Measurements from ENCODE around the gene SLC7A6.
A peak's percentile ranks its signal among the peaks of the same experiment; 100 is the strongest.

SLC7A6 gene

DNA sequence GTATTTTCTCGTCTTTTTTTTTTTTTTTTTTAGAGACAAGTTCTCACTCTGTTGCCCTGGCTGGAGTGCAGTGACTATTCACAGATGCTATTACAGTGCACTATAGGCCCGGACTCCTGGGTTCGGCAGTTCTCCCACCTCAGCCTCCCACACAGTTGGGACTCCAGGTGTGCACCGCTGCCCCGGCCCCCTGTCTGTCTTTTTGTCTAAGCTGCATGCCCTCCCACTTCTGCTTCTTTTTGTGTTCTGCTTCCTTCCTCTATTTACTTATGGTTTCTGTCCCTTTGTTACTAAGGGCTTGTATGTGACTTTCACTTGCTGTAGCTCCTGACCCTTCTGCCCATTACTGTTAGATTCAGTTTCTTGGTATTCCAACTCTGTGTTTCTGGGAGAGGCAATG is 20.5 kb downstream of the SLC7A6 start:
- H3K27me3 ChIP-seq (ENCODE audit: insufficient read depth, low read length): no peaks in the 10 kb centered on the region
- H4K20me1 ChIP-seq (ENCODE audit: insufficient read depth, low read length): no peaks in the 10 kb centered on the region
- H3K9me3 ChIP-seq (ENCODE audit: low read length): no peaks in the 10 kb centered on the region
- H3K27ac ChIP-seq (ENCODE audit: low read depth, low read length, poor library complexity, severe bottlenecking): peak overlapping the region; percentile 98
- H3K4me1 ChIP-seq (ENCODE audit: insufficient read depth, low read length, severe bottlenecking): peaks cover 91% of the 10 kb centered on the region
- no peaks in the 10 kb centered on the region for H3K9me2 ChIP-seq (ENCODE audit: low read depth, low read length)
- peaks cover 16% of the 10 kb centered on the region; the same call in 1 of the 2 replicates for H3F3A ChIP-seq (ENCODE audit: insufficient read depth, low read length)
- TF ChIP-seq, protein P1, sequence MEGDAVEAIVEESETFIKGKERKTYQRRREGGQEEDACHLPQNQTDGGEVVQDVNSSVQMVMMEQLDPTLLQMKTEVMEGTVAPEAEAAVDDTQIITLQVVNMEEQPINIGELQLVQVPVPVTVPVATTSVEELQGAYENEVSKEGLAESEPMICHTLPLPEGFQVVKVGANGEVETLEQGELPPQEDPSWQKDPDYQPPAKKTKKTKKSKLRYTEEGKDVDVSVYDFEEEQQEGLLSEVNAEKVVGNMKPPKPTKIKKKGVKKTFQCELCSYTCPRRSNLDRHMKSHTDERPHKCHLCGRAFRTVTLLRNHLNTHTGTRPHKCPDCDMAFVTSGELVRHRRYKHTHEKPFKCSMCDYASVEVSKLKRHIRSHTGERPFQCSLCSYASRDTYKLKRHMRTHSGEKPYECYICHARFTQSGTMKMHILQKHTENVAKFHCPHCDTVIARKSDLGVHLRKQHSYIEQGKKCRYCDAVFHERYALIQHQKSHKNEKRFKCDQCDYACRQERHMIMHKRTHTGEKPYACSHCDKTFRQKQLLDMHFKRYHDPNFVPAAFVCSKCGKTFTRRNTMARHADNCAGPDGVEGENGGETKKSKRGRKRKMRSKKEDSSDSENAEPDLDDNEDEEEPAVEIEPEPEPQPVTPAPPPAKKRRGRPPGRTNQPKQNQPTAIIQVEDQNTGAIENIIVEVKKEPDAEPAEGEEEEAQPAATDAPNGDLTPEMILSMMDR (IDR thresholded peaks at IDR 0.05; ENCODE audit: low read length): no peak
- no peak for TF ChIP-seq EZH2 (IDR thresholded peaks at IDR 0.05; ENCODE audit: borderline replicate concordance, low read length)
- no peak overlapping the region for H3K4me3 ChIP-seq (ENCODE audit: low read depth, low read length, poor library complexity, severe bottlenecking)
- H2AFZ ChIP-seq (ENCODE audit: low read length): no peak overlapping the region
- H3K4me2 ChIP-seq (ENCODE audit: low read length): peak overlapping the region; percentile 61
- H3K79me2 ChIP-seq (ENCODE audit: insufficient read depth, low read length): peaks cover 5% of the 10 kb centered on the region; the same call in 1 of the 2 replicates
- H3K36me3 ChIP-seq (ENCODE audit: insufficient read depth, low read length): peaks cover 51% of the 10 kb centered on the region
- no peak overlapping the region; the same call in 1 of the 2 replicates for H3K9ac ChIP-seq (ENCODE audit: low read length)

DNA sequence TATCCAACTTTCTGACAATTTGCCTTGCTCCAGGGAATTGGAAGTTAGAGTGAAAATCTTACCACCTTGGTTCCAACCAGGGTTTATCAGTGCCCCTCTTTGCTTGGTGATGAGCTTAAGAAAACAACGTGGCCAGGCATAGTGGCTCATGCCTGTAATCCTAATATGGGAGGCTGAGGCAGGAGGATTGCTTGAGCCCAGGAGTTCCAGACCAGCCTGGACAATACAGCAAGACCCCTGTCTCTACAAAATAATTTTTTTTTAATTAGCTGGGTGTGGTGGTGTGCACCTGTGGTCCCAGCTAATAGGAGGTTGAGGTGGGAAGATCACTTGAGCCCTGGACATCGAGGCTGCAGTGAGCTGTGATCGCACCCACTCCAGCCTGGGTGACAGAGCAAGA is 21.4 kb downstream of the SLC7A6 start:
- Histone ChIP-seq H3K9me3 (ENCODE audit: low read length) (no peaks in the 10 kb centered on the region), H2AFZ (ENCODE audit: low read length) (no peak overlapping the region), H3F3A (ENCODE audit: insufficient read depth, low read length) (peaks cover 16% of the 10 kb centered on the region; the same call in 1 of the 2 replicates), H3K36me3 (ENCODE audit: insufficient read depth, low read length) (peaks cover 58% of the 10 kb centered on the region), H3K9me2 (ENCODE audit: low read depth, low read length) (no peaks in the 10 kb centered on the region), H3K4me3 (ENCODE audit: low read depth, low read length, poor library complexity, severe bottlenecking) (no peak overlapping the region), H3K27ac (ENCODE audit: low read depth, low read length, poor library complexity, severe bottlenecking) (peak overlapping the region; percentile 98), H3K9ac (ENCODE audit: low read length) (no peak overlapping the region; the same call in 1 of the 2 replicates), H3K4me1 (ENCODE audit: insufficient read depth, low read length, severe bottlenecking) (peaks cover 85% of the 10 kb centered on the region), H4K20me1 (ENCODE audit: insufficient read depth, low read length) (no peaks in the 10 kb centered on the region), H3K4me2 (ENCODE audit: low read length) (peak overlapping the region; percentile 35; the same call in 1 of the 2 replicates), H3K79me2 (ENCODE audit: insufficient read depth, low read length) (peaks cover 5% of the 10 kb centered on the region; the same call in 1 of the 2 replicates), H3K27me3 (ENCODE audit: insufficient read depth, low read length) (no peaks in the 10 kb centered on the region)
- TF ChIP-seq, protein P1 (IDR thresholded peaks at IDR 0.05; ENCODE audit: low read length): no peak
- TF ChIP-seq EZH2 (IDR thresholded peaks at IDR 0.05; ENCODE audit: borderline replicate concordance, low read length): no peak

DNA sequence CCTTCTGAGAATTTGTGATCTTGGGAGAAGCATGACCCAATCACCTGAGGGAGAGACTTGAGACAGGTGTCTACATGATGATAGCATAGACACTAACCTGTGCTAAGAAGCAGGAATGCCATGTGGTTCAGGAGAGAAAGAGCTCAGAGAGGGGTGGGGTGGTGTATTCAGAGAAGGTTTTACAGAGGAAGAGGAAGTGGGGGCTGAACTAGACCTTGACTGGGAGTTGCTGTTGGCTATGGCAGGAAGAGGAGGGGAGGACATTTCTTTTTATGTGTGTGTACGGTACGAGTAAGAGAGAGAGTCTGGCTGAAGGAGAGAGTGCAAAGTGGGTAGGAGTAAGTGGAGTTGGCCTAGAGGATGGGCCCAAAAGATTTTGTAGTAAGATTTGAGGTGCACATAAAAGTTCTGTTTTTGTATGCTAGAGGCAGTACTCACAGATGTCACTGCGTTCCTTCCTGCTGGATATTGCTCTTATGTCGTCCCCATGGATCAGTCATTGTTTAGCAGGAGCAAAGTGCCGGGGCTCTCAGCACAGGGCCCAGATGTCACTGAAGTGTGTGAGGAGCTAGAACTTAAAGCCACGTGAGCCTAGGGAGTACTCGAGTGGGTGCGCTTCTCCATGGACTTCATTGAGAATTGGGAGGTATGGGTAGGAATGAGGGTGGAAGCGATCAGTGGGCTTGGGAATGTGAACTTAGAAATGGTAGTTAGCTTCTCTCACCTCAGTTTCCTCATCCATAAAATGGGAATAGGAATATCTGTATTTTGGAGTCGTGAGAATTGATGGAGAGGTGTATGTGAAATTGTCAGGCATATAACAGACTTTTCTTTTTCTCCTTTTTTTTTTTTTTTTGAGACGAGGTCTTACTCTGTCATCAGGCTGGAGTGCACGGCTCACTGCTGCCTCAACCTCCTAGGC is 22.1 kb downstream of the SLC7A6 start:
- Histone ChIP-seq H3K9ac (ENCODE audit: low read length) (no peak overlapping the region; the same call in 1 of the 2 replicates), H3K9me3 (ENCODE audit: low read length) (no peaks in the 10 kb centered on the region), H3K4me3 (ENCODE audit: low read depth, low read length, poor library complexity, severe bottlenecking) (no peak overlapping the region), H2AFZ (ENCODE audit: low read length) (no peak overlapping the region), H3K27ac (ENCODE audit: low read depth, low read length, poor library complexity, severe bottlenecking) (peak overlapping the region; percentile 98), H3K79me2 (ENCODE audit: insufficient read depth, low read length) (peaks cover 5% of the 10 kb centered on the region; the same call in 1 of the 2 replicates), H3K27me3 (ENCODE audit: insufficient read depth, low read length) (no peaks in the 10 kb centered on the region), H3F3A (ENCODE audit: insufficient read depth, low read length) (peaks cover 16% of the 10 kb centered on the region; the same call in 1 of the 2 replicates), H3K4me1 (ENCODE audit: insufficient read depth, low read length, severe bottlenecking) (peaks cover 77% of the 10 kb centered on the region), H4K20me1 (ENCODE audit: insufficient read depth, low read length) (no peaks in the 10 kb centered on the region), H3K36me3 (ENCODE audit: insufficient read depth, low read length) (peaks cover 60% of the 10 kb centered on the region), H3K4me2 (ENCODE audit: low read length) (peak overlapping the region; percentile 14; the same call in 1 of the 2 replicates), H3K9me2 (ENCODE audit: low read depth, low read length) (no peaks in the 10 kb centered on the region)
- TF ChIP-seq, protein P1 (IDR thresholded peaks at IDR 0.05; ENCODE audit: low read length): no peak
- TF ChIP-seq EZH2 (IDR thresholded peaks at IDR 0.05; ENCODE audit: borderline replicate concordance, low read length): no peak

All from OCI-LY1 (cell line).